GF-D8 (cell line): ENCODE measurements around the gene ASB5.

ENCODE experiments used
- DNase-seq: peaks from one replicate; lab custom pipeline; 2025; lab: John Stamatoyannopoulos, UW

The ASB5 gene

GRCh38 chr4:176277162-176277904 is 8.3 kb upstream of the ASB5 start:
- no peak for DNase-seq

- no peak for DNase-seq
These were observed 7.7 kb upstream of the ASB5 start for GRCh38 chr4:176276710-176277109.

- DNase-seq, result no peak
These were observed 5.4 kb upstream of the ASB5 start for GRCh38 chr4:176274441-176274840.

- DNase-seq, result no peak
These were observed 4.7 kb upstream of the ASB5 start for GRCh38 chr4:176273736-176274135.

- DNase-seq, result no peak
These were observed 3.8 kb upstream of the ASB5 start for GRCh38 chr4:176272799-176273198.

GRCh38 chr4:176271749-176272148 is 2.7 kb upstream of the ASB5 start:
- DNase-seq, result no peak

- DNase-seq, result no peak
These were observed 1.6 kb upstream of the ASB5 start for GRCh38 chr4:176270669-176271068.

GRCh38 chr4:176266026-176266425 is 3.0 kb downstream of the ASB5 start:
- no peak for DNase-seq

- DNase-seq, result no peak
These were observed 6.8 kb downstream of the ASB5 start for GRCh38 chr4:176262243-176262642.

GRCh38 chr4:176261481-176261880 is 7.5 kb downstream of the ASB5 start:
- no peak for DNase-seq

- no peak for DNase-seq
These were observed 8.0 kb downstream of the ASB5 start for GRCh38 chr4:176261018-176261417.

GRCh38 chr4:176259330-176260090 is 9.5 kb downstream of the ASB5 start:
- no peak for DNase-seq

GRCh38 chr4:176258135-176258534 is 10.9 kb downstream of the ASB5 start:
- no peak for DNase-seq

GRCh38 chr4:176256921-176257320 is 12.1 kb downstream of the ASB5 start:
- DNase-seq, result no peak

GRCh38 chr4:176242764-176243347 is 26.2 kb downstream of the ASB5 start:
- no peak for DNase-seq

- DNase-seq, result no peak
These were observed 27.3 kb downstream of the ASB5 start for GRCh38 chr4:176241703-176242102.

- no peak for DNase-seq
These were observed 30.2 kb downstream of the ASB5 start for GRCh38 chr4:176238826-176239225.

- DNase-seq, result no peak
These were observed 30.8 kb downstream of the ASB5 start for GRCh38 chr4:176238157-176238610.

- DNase-seq, result no peak
These were observed 32.1 kb downstream of the ASB5 start for GRCh38 chr4:176236946-176237345.

- no peak for DNase-seq
These were observed 38.2 kb downstream of the ASB5 start for GRCh38 chr4:176230836-176231235.

- DNase-seq, result no peak
These were observed 39.4 kb downstream of the ASB5 start for GRCh38 chr4:176229645-176230044.

GRCh38 chr4:176226736-176227135 is 42.3 kb downstream of the ASB5 start:
- no peak for DNase-seq

GRCh38 chr4:176223561-176223960 is 45.5 kb downstream of the ASB5 start:
- no peak for DNase-seq
